GM12801 (cell line): Measurements from ENCODE around the gene TLR6.

ENCODE experiments used
- CTCF ChIP-seq: IDR thresholded peaks from one replicate; pipeline ENCODE4 v1.5.1; 2011; ENCODE audit warnings: control low read depth; ENCODE audit not compliant: insufficient read length; ENCODE audit errors: extremely low read depth

TLR6 gene

GRCh38 chr4:38865445-38865844 is 8.8 kb upstream of the TLR6 start:
- TF ChIP-seq CTCF, result no peak

GRCh38 chr4:38861791-38862190 is 5.2 kb upstream of the TLR6 start:
- TF ChIP-seq CTCF, result no peak

DNA sequence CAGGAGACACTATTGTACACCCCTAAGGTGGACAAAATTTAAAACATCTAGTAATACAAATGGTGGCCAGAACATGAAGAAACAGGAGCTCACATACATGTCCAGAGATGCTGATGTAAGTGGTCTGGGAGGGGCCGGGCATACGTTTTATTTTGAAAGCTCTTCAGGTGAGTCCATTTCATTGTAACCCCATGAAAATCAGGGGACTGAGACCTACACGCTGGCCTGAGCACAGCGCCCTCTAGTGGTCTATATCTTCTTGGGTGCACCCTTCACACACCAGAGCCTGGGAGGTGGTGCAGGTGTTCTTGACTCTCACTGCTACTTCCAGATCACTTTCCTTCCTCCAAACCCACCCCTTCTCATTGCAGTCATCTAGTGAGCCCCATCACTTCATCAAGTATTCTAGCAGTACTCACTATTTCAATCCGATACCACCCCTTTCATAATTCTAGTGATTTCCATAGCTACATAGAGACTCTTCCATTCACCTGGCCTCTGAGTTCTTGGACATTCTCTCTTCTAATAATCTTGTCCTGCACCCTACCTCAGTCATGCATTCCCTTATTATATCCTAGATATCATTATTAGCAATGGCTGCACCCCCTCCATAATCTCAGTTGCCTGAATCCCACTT is 4.3 kb upstream of the TLR6 start:
- TF ChIP-seq CTCF, result peak; percentile 94

DNA sequence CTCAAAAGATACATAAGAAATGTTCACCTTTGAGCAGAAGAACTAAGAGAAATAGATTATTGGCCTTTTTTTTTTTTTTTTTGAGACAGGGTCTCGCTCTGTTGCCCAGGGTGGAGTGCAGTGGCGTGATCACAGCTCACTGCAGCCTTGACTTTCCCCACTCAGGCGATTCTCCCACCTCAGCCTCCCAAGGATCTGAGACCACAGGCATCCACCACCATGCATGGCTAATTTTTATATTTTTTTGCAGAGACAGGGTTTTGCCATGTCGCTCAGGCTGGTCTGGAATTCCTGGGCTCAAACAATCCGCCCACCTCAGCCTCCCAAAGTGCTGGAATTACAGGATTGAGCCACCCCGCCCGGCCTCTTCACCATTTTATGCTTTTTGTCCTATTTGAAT is 2.9 kb upstream of the TLR6 start:
- TF ChIP-seq CTCF, result no peak

GRCh38 chr4:38858097-38858420 is 1.4 kb upstream of the TLR6 start:
- TF ChIP-seq CTCF, result no peak

- no peak for TF ChIP-seq CTCF
Observed at GRCh38 chr4:38857354-38858096, 908 bp upstream of the TLR6 start.

DNA sequence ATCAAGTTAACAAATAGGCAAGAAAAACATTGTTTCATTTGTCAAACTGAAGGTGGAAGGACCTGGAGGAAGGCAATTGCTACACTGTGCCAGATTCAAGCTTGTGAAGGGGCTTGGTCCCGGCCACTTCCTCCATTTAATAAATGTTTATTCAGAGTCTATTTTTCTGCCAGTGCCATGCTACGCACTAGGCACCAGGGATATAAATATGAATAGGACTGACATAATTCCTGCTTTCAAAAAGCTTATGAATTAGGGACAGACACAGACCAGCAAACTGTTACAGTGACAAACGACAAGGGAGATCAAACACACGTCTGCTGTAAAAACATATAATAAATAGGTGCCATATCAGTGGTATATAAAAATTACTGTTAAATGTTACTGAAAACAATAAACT is 571 bp downstream of the TLR6 start:
- TF ChIP-seq CTCF, result no peak

GRCh38 chr4:38855466-38855865 is 1.2 kb downstream of the TLR6 start:
- no peak for TF ChIP-seq CTCF
